Stomach (tissue), 9 donors: ENCODE measurements around the gene CHM. TPM values are rescaled to one million over a fixed set of nuclear protein-coding genes. Genes with fewer than 3 reads are reported as not detected.
"Not testable (repeated sequence)": the region's sequence is repeated elsewhere in the genome, so short reads cannot be mapped to it uniquely, and the experiment has no call there.

Experiments
- DNase-seq, 2 donors: peaks; one replicate each; pipeline versions ENCODE4 v3.0.0 to v3.0.0-alpha.2; 2013 to 2019
- H3K27ac ChIP-seq, 5 donors: fragments of 200-600 bp in 4 of 5; sonication (generic) in 4 of 5; one replicate each; pipeline ENCODE4 v1.5.1; 2013 to 2019; ENCODE audit warnings: mild to moderate bottlenecking in 1 of 5, moderate library complexity in 1 of 5
- H3K27me3 ChIP-seq, 3 donors: fragments of 200-600 bp; sonication (generic); one replicate each; pipeline ENCODE4 v1.5.1; 2017 to 2019; ENCODE audit warnings: mixed run types in 1 of 3
- H3K36me3 ChIP-seq, 4 donors: fragments of 200-600 bp; sonication (generic); 1 replicate in 3 of 4; 2 replicates in 1 of 4; pipeline ENCODE4 v1.5.1; 2016 to 2019
- H3K4me1 ChIP-seq, 4 donors: fragments of 200-600 bp; sonication (generic); one replicate each; pipeline ENCODE4 v1.5.1; 2016 to 2019
- H3K4me3 ChIP-seq, 4 donors: fragments of 200-600 bp; sonication (generic) in 3 of 4; one replicate each; pipeline ENCODE4 v1.5.1; 2016 to 2019; ENCODE audit warnings: mild to moderate bottlenecking in 1 of 4
- H3K9me3 ChIP-seq, 4 donors: fragments of 200-600 bp; sonication (generic); one replicate each; pipeline ENCODE4 v1.5.1; 2016 to 2019
- CTCF ChIP-seq, 7 experiments: fragments of 450-650 bp in 4 of 7; fragments of 200-600 bp in 3 of 7; sonication (generic) in 3 of 7; IDR thresholded peaks; one replicate each; pipeline ENCODE4 v1.5.1; 2016 to 2019; ENCODE audit warnings: antibody characterized with exemption in 7 of 7, control low read depth in 2 of 7, mild to moderate bottlenecking in 1 of 7
- EP300 ChIP-seq: sonication (generic); formaldehyde crosslinking; IDR thresholded peaks from one replicate; pipeline ENCODE4 v1.6.1; 2017; ENCODE audit warnings: antibody characterized with exemption
- POLR2A ChIP-seq, 4 donors: fragments of 450-650 bp; IDR thresholded peaks; one replicate each; pipeline ENCODE4 v1.6.1; 2016; ENCODE audit warnings: antibody characterized with exemption in 4 of 4, control low read depth in 2 of 4, mild to moderate bottlenecking in 1 of 4, moderate library complexity in 1 of 4
- POLR2AphosphoS5 ChIP-seq, 3 donors: sonication (generic); formaldehyde crosslinking; IDR thresholded peaks; one replicate each; pipeline ENCODE4 v1.6.1; 2016; ENCODE audit warnings: antibody characterized with exemption in 3 of 3
- WGBS, 5 donors: extraction: QIAGEN DNeasy Blood & Tissue Kit in 3 of 5; methylation state at CpG; one replicate each; pipeline versions ENCODE4 v1.1.5 to v1.1.7; 2013 to 2018; 5-methylcytosine and 5-hydroxymethylcytosine counted together
- intact Hi-C: fragments of 100-400 bp; cut with DNase I; formaldehyde crosslinking; loops from one replicate; pipeline ENCODE4 v1.15.1; 2023; ENCODE audit warnings: low total_unique reads
- polyA plus RNA-seq, 3 donors: library from polyadenylated mRNA; stranded (reverse); fragments of 200-250 nt; gene quantifications; one replicate each; pipeline ENCODE4 v1.2.3, GENCODE V29; 2013
- total RNA-seq, 5 donors: library from RNA; depleted of rRNA; stranded (reverse); fragments of >200 nt; gene quantifications; one replicate each; pipeline versions ENCODE4 v1.1.0 to v1.2.3, GENCODE V29; 2014 to 2016
- donor health status: healthy with polysubstance abuse.
- donor health status: Bipolar disorder and iron deficiency.
- donor health status: healthy.

The CHM gene
- total and polyA plus RNA-seq, 8 donors, result 0.58 to 31.0 (median 9.1) TPM

DNA sequence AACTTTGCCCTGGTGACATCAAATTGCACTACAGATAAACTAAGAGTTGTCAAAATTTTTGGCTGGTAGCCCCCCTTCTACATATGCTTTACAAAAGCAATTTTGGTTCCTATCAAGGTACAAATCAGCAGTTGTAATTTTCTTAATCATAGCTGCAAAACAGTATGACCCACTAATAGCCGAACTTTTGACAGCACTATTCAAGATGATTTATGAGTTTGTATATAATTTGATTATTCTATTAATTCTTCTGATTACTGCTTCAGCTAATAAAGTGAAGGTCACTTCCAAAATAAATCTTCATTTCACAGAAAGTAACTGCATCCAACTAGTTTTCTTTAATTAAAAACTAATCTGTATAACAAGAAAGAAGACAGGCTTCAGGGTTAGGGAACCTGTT lies 119.6 kb downstream of the CHM start:
- DNase-seq, result no peak
- Histone ChIP-seq H3K4me3 (no peak overlapping the region), H3K4me1 (no peaks in the 10 kb centered on the region), H3K36me3 (no peaks in the 10 kb centered on the region), H3K27ac (no peak overlapping the region), H3K27me3 (no peaks in the 10 kb centered on the region), H3K9me3 (no peaks in the 10 kb centered on the region)
- 40 to 74% (median 60%) methylated on average over 1 of the region's 1 CpG for WGBS, 5 donors
- intact Hi-C loops, result no loop called here
- TF ChIP-seq EP300 (no peak), CTCF (IDR thresholded peaks at IDR 0.05) (no peak)

- H3K4me3 ChIP-seq, result no peak overlapping the region
- H3K4me1 ChIP-seq, result no peaks in the 10 kb centered on the region
- H3K27ac ChIP-seq, result no peak overlapping the region
- DNase-seq, result no peak
- 62 to 77% (median 74%) methylated on average over 3 of the region's 3 CpGs for WGBS, 5 donors
- intact Hi-C loops, result no loop called here
- H3K27me3 ChIP-seq, result no peaks in the 10 kb centered on the region
- no peak for TF ChIP-seq EP300
- no peak for TF ChIP-seq CTCF (IDR thresholded peaks at IDR 0.05)
- no peak for TF ChIP-seq POLR2AphosphoS5 (IDR thresholded peaks at IDR 0.05)
- TF ChIP-seq POLR2A (IDR thresholded peaks at IDR 0.05), result no peak
- no peaks in the 10 kb centered on the region for H3K9me3 ChIP-seq
- H3K36me3 ChIP-seq, result no peaks in the 10 kb centered on the region
Measured at GRCh38 chrX:85922821-85923220, 124.5 kb downstream of the CHM start.

DNA sequence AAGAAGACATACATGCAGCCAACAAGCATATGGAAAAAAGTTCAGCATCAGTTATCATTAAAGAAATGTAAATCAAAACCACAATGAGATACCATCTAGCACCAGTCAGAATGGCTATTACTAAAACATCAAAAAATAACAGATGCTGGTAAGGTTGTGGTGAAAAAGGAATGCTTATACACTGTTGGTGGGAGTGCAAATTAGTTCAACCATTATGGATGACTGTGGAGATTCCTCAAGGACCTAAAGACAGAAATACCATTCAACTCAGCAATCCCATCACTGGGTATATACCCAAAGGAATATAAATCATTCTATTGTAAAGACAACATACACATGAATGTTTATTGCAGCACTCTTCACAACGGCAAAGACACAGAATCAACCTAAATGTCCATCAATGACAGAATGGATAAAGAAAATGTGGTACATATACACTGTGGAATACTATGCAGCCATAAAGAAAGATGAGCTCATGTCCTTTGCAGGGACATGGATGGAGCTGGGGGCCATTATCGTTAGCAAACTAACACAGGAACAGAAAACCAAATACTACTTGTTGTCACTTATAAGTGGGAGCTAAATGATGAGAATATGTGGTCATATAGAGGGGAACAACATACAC lies 130.6 kb downstream of the CHM start:
- H3K36me3 ChIP-seq, H3K27ac ChIP-seq, DNase-seq, intact Hi-C loops, H3K27me3 ChIP-seq, H3K4me1 ChIP-seq, H3K4me3 ChIP-seq, H3K9me3 ChIP-seq: not testable (repeated sequence)
- 83 to 100% (median 94%) methylated on average over 2 of the region's 2 CpGs for WGBS, 5 donors

GRCh38 chrX:85914431-85914830 lies 132.9 kb downstream of the CHM start:
- TF ChIP-seq POLR2A (IDR thresholded peaks at IDR 0.05) (no peak), CTCF (IDR thresholded peaks at IDR 0.05) (no peak), POLR2AphosphoS5 (IDR thresholded peaks at IDR 0.05) (no peak), EP300 (no peak)
- Histone ChIP-seq H3K4me3 (no peak overlapping the region), H3K36me3 (no peaks in the 10 kb centered on the region), H3K4me1 (no peaks in the 10 kb centered on the region), H3K27ac (no peak overlapping the region), H3K9me3 (peaks cover 0 to 4% (median 0%) of the 10 kb centered on the region in 4 donors), H3K27me3 (no peaks in the 10 kb centered on the region)
- intact Hi-C loops, result no loop called here
- DNase-seq, result no peak
- 78 to 100% (median 97%) methylated on average over 4 to 6 of the region's 6 CpGs for WGBS, 5 donors

DNA sequence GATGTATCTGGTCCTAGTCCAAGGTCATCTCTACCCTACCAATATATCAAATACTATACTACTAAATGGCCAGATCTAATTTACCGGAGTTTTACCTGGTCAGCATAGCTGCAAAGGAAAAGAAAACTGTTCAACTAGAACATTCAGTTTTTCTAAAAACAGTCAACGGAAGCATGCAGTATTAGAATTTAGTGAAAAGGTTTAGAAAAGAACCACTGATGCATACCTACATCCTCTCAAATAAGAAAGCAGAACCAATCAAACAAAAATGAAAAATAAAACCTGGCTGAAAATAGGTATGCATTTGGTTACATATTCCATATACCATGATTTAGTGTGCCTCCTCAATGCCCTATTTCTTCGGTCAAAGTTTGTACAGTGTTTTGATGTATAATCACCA lies 140.0 kb downstream of the CHM start:
- TF ChIP-seq POLR2AphosphoS5 (IDR thresholded peaks at IDR 0.05), result no peak
- H3K27me3 ChIP-seq, result no peaks in the 10 kb centered on the region
- no peak overlapping the region for H3K4me3 ChIP-seq
- intact Hi-C loops, result no loop called here
- no peaks in the 10 kb centered on the region for H3K36me3 ChIP-seq
- H3K4me1 ChIP-seq, result no peaks in the 10 kb centered on the region
- no peak for DNase-seq
- 88 to 96% (median 90%) methylated on average over 3 of the region's 3 CpGs for WGBS, 5 donors
- H3K27ac ChIP-seq, result no peak overlapping the region
- no peaks in the 10 kb centered on the region for H3K9me3 ChIP-seq
